Activated T-cell treated with anti-CD3 and anti-CD28 coated beads, Interleukin-2, amount 50 U/mL, for 48 hours (primary cell): ENCODE results near the gene PCCA.
"Not testable (repeated sequence)": the region's sequence is repeated elsewhere in the genome, so short reads cannot be mapped to it uniquely, and the experiment has no call there.

Source experiments
- DNase-seq, 2 experiments: peaks; one replicate each; pipeline ENCODE4 v3.0.0-alpha.2; 2020

Gene PCCA

DNA sequence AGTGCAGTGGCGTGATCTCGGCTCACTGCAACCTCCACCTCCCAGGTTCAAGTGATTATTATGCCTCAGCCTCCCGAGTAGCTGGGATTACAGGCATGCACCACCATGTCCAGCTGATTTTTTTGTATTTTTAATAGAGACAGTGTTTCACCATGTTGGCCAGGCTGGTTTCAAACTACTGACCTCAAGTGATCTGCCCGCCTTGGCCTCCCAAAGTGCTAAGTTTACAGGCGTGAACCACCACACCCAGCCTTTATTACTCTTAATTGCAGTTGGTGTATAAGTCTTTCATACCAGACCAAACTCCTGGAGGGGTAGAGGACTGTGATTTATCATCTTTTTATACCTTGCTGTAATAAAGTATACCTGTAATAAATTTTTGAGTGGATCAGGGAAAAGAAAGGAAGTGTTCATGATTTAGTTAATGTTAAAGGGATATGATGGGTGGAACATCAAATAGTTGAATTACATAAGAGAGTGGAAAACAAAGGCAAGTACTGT is 52.6 kb downstream of the PCCA start:
- DNase-seq = not testable (repeated sequence)

GRCh38 chr13:100146534-100146933 is 57.6 kb downstream of the PCCA start:
- DNase-seq = no peak

DNA sequence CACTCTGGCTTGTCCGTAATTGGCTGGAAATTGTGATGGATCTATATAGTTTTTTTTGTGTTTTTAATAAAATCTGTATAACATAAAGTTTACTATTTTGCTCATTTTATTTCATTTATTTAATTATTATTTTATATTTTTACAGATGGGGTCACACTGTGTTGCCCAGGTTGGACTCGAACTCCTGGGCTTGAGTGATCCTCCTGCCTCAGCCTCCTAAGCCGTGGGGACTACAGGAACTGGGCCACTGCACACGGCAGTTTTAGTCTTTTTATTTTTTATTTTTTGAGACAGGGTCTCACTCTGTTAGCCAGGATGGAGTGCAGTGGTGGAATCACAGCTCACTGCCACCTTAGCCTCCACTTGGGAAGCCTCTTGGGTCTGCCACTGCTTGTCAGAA is 58.9 kb downstream of the PCCA start:
- DNase-seq = no peak

DNA sequence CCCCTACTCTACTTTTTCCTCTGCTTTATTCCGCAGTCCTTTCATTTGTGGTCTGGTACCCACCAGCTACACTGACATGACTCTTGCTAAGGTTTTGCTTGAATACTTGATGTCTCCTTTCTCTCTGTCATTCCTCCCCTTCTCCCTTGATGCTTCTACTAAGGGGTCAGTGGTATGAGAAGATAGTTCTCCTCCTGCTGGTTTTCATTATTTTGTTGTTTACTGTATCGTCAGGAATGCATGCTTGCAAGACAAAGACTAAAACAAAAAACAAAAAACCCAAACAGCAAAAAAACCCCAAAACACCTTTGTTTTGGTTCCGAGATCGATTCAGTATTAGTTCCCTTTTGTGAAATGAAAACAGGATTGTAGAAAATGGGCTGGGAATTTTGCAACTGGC is 59.5 kb downstream of the PCCA start:
- DNase-seq = no peak

DNA sequence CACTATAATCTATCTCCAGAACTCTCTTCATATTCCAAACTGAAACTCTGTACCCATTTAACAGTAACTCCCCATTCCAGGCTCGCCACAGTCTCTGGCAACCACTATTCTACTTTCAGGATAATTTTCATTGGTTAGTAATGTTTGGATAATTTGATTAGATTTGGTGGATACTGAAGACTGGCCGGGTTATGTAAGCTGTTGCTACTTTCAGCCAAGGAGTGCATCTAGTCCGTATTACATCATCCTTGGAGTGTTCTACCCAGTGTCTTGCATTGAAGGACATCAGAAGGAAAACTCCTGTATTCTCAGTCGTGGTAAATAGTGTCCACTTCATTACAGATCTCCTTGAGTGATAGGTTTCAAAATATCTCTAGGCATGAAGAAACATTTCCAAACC is 60.5 kb downstream of the PCCA start:
- no peak for DNase-seq

DNA sequence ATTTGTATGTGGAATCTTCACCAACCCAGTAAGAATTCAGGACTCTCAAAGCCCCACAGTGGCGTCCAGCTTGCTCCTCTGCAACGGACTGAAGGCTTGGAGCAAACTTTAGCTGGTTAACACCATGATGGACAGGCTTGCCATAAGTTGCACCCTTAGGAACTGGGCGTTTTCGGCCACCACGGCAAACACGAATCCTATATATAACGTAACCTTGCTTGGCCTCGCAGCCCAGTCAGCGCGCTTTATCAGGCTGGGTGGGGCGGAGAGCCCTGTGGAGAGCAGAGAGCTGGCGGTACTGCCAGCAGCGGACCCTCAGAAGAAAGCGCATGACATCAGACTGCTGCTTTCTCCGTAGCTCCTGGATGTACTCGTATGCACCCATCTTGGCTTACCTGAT is 61.8 kb downstream of the PCCA start:
- not testable (repeated sequence) for DNase-seq

DNA sequence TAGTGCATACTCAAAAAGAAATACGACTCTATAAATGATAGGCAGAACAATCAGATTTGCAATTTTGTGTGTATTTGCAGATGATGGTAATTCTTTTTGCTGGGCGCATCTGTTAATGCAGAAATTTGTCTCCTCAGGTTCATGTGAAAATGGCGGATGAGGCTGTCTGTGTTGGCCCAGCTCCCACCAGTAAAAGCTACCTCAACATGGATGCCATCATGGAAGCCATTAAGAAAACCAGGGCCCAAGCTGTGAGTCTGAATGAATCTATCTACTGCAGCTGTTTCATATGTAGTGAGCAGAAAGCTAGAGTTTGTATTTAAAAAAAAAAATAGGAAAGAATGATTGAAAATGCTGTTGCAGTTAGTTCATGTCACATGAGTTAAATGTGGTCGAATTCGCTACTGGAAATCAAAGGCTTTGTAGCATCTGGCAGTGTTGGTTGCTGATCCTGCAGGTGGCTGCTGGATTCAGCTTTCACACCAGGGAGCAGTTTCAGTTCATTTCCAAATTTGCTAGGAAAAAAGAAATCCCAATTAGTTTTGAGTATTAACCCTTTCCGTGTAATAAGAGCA is 66.0 kb downstream of the PCCA start:
- no peak for DNase-seq

GRCh38 chr13:100156788-100157187 is 67.9 kb downstream of the PCCA start:
- DNase-seq = no peak

- no peak for DNase-seq
Observed at GRCh38 chr13:100158569-100158968, 69.7 kb downstream of the PCCA start.

GRCh38 chr13:100159584-100159983 is 70.7 kb downstream of the PCCA start:
- DNase-seq = no peak

DNA sequence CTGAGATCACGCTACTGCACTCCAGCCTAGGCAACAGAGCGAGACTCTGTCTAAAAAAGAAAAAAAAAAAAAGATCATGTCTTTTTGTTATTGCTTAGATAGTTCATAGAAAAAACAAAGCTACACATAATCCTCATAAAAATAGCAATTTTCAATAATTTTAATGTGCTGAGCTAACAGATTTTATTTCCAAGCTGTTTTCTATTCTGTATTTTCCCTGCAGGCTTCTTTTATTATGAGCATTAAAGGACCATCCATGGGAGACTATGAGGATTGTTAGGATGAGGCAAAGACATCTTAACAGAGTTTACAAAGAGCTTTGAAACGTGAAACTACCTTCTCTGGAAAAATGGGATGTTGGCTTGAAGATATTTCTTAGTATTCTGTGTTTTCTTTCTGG is 71.6 kb downstream of the PCCA start:
- no peak for DNase-seq

DNA sequence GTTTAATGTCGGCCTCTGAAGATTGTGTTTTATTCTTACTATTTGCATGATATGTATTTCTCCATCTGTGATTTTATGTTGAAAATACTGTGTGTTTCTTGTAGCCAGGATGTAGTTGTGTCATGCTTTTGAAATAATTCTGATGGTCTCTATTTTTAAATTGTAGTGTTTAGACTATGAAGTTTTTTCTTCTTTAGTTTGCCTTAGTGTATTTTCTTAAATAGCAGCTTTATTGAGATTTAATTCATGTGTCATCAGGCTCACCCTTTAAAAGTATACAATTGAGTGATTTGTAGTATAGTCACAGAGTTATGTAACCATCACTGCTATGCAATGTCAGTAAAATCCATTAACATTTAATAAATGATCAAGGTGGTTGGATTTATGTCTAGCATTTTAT is 74.5 kb downstream of the PCCA start:
- DNase-seq = no peak

GRCh38 chr13:100173203-100173602 is 84.3 kb downstream of the PCCA start:
- no peak for DNase-seq

DNA sequence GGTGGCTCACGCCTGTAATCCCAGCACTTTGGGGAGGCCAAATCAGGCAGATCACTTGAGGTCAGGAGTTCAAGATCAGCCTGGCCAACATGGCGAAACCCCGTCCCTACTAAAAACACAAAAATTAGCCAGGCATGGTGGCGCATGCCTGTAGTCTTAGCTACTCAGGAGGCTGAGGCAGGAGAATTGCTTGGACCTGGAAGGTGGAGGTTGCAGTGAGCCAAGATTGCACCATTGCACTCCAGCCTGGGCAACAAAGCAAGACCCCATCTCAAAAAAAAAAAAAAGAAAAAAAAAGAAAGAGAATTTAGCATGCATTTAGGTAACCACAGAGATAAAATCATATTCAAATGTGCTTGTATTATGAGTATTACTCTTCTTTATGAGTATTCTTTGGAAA is 85.6 kb downstream of the PCCA start:
- not testable (repeated sequence) for DNase-seq

DNA sequence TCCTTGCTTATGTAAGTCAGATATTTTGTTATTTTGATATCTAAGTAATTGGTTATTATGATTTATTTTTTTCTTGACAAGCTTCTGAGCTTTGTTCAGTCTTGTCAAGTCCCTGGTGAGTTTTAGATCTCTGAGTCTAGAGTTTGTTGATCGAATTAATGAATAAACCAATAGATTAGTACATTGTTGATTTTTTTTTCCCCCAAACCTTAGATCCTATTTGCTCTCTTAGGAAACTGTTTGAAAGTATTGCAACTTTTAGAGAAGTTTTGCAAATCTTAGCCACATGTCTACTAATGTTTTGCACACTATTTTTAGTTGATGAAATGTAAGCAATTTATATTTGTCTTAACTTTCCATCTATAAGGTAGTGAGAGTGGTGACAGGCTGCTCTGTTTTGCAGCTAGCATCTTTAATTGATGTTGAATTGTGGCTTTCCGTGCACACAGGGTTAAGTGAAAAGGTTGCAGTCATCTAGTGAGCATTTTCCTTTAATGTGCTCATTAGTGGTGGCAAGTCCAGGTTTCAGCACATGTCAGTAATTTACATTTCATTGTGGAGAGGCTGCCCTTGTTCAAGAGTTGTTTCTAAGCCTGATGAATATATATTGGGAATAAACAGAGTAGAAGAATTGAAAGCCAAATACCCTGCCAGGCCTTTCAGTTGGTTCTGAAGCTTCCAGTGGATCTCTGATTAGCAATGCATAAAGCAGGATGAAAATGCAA is 86.3 kb downstream of the PCCA start:
- no peak for DNase-seq

GRCh38 chr13:100175803-100176182 is 86.9 kb downstream of the PCCA start:
- no peak for DNase-seq

DNA sequence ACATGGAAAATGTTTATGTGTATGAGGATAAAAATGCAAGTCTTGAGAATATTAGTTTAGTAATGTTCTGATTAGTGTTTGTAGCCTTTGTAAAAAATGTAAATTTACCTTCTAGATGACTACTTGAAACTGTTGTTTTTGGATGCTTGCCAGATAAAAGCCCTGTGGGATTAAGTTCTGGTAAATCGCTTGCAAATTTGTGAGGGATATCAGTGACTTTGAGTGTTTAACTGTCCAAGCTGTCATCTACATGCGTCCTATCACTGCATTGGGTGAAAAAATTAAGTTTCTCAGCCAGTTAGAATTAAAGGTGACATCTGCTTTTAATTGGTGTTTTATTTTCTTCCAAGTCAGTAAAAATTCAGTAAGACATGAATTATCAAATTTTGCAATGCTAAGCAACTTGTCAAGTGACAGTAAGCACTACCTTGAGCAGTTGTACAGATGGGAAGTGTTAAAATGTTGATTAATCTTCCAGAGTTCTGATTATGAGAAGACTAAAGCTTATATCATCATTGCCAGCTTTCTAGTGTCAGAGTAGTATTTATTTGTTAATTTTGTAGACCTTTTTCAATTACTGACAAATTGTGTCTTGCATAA is 88.0 kb downstream of the PCCA start:
- DNase-seq = no peak

GRCh38 chr13:100178309-100178708 is 89.4 kb downstream of the PCCA start:
- no peak for DNase-seq

DNA sequence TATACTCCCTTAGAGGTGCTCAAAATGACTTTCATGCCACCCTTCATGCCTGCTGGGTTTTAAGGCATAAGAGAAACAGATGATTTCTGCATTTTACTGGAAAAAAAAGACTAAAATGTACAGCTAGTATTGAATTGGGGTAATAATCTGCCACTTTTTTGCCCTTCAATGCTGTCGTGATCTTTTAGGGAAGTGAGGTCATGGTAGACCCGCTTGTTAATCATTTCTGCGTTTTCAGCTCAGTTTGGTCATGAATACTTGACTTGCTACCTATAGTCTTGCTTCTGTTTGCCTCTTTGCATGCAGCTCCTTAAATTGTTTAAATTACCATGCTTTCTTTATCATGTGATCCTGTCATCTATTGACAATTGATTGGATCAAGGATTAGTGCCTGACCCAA is 90.4 kb downstream of the PCCA start:
- no peak for DNase-seq

- no peak for DNase-seq
Observed at GRCh38 chr13:100182900-100183490, 94.1 kb downstream of the PCCA start.

DNA sequence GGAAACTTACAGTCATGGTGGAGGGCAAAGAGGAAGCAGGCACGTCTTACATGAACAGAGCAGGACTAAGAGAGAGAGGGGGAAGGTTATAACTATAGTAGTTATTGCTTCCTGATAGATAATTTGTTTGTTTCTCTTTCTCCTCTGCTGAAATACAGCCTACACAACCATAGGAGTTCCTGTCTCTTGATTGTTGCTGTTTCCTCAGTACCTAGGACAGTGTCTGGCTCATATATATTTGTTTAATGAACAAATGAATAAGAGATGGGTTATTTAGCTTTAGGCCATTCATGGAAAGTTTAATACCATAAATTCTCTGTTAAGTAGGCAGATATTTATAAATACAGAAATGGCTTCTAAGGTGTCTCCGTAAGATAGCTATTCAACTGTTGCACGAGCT is 95.2 kb downstream of the PCCA start:
- DNase-seq = no peak

GRCh38 chr13:100195568-100195967 is 106.7 kb downstream of the PCCA start:
- DNase-seq = no peak

GRCh38 chr13:100196375-100196774 is 107.5 kb downstream of the PCCA start:
- no peak for DNase-seq

DNA sequence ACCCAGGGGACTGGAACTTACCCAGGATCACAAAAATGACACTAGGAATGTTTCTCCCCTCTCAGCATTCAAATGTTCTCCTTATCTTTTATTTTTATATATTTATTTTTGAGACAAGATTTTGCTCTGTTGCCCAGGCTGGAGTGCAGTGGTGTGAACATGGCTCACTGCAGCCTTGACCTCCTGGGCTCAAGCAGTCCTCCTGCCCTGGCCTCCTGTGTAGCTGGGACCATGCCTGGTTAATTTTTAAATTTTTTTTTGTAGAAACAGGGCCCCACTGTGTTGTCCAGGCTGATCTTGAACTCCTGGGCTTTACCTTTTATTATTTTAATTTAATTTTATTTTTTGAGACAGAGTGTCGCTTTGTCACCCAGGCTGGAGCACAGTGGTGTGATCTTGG is 108.2 kb downstream of the PCCA start:
- DNase-seq = no peak
